Endodermal cell (in vitro differentiated cells): ENCODE measurements around the gene C1orf174. TPM values are rescaled to one million over a fixed set of nuclear protein-coding genes. Genes with fewer than 3 reads are reported as not detected.

Source experiments
- DNase-seq: peaks from one replicate; pipeline ENCODE4 v3.0.0-alpha.2; 2017
- H3K27ac ChIP-seq: 2 replicates; pipeline ENCODE4 v1.5.1; 2013; ENCODE audit warnings: mild to moderate bottlenecking, low read depth, low read length, moderate library complexity
- H3K27me3 ChIP-seq: 2 replicates; pipeline ENCODE4 v1.6.1; 2013; ENCODE audit warnings: mild to moderate bottlenecking, low read length, moderate library complexity; ENCODE audit not compliant: insufficient read depth, control insufficient read depth, poor library complexity, severe bottlenecking
- H3K36me3 ChIP-seq: 2 replicates; pipeline ENCODE4 v1.7.0; 2013; ENCODE audit warnings: mild to moderate bottlenecking, low read length, moderate library complexity; ENCODE audit not compliant: control insufficient read depth, insufficient read depth
- H3K4me1 ChIP-seq: one replicate; pipeline ENCODE4 v1.7.0; 2013; ENCODE audit warnings: low read length; ENCODE audit not compliant: control insufficient read depth, insufficient read depth
- H3K4me3 ChIP-seq: 2 replicates; pipeline ENCODE4 v1.5.1; 2013; ENCODE audit warnings: mild to moderate bottlenecking, low read length, moderate library complexity
- H3K9ac ChIP-seq: 2 replicates; pipeline ENCODE4 v1.6.1; 2013; ENCODE audit warnings: mild to moderate bottlenecking, low read length, moderate library complexity; ENCODE audit not compliant: poor library complexity, severe bottlenecking; ENCODE audit errors: extremely low read depth
- H3K9me3 ChIP-seq: 2 replicates; pipeline ENCODE4 v1.6.1; 2013; ENCODE audit warnings: mild to moderate bottlenecking, low read length, moderate library complexity; ENCODE audit not compliant: control insufficient read depth
- H3K27ac Mint-ChIP-seq: 2 replicates; pipeline ENCODE4 v1.8.0; 2020; ENCODE audit warnings: mixed read lengths
- H3K27me3 Mint-ChIP-seq: 2 replicates; pipeline ENCODE4 v1.8.0; 2021; ENCODE audit warnings: mild to moderate bottlenecking, mixed read lengths; ENCODE audit not compliant: insufficient read depth
- H3K36me3 Mint-ChIP-seq: 2 replicates; pipeline ENCODE4 v1.8.0; 2020; ENCODE audit warnings: low read depth, mixed read lengths
- H3K4me1 Mint-ChIP-seq: 2 replicates; pipeline ENCODE4 v1.8.0; 2020; ENCODE audit warnings: mixed read lengths
- H3K4me3 Mint-ChIP-seq: 2 replicates; pipeline ENCODE4 v1.8.0; 2020; ENCODE audit warnings: mild to moderate bottlenecking, moderate library complexity, mixed read lengths
- H3K9me3 Mint-ChIP-seq: 2 replicates; pipeline ENCODE4 v1.8.0; 2020; ENCODE audit warnings: mild to moderate bottlenecking, mixed read lengths
- CTCF ChIP-seq: fragments of 200-600 bp; sonication (generic); conservative IDR thresholded peaks from 2 replicates; pipeline ENCODE4 v1.5.0; 2021; ENCODE audit warnings: antibody characterized with exemption, mild to moderate bottlenecking
- WGBS, 2 experiments: methylation state at CpG; one replicate each; pipeline versions ENCODE4 v1.1.5 to v1.1.7; 2013; ENCODE audit warnings: missing lambda C conversion rate in 2 of 2, mixed read lengths in 1 of 2; ENCODE audit not compliant: insufficient coverage in 1 of 2, insufficient read length in 1 of 2; 5-methylcytosine and 5-hydroxymethylcytosine counted together
- total RNA-seq, 2 donors: library from RNA; stranded (reverse); fragmentation: NEBNext Ultra II Directional in 1 of 2; extraction: Animal tissue kit (Norgen Biotek cat#: 25700) in 1 of 2; gene quantifications; 2 replicates in 1 of 2; 3 replicates in 1 of 2; pipeline ENCODE4 v1.2.1, GENCODE V29; 2021

The C1orf174 gene
- total RNA-seq, 2 donors from 2014 or later: 28.4 to 38.4 TPM

DNA sequence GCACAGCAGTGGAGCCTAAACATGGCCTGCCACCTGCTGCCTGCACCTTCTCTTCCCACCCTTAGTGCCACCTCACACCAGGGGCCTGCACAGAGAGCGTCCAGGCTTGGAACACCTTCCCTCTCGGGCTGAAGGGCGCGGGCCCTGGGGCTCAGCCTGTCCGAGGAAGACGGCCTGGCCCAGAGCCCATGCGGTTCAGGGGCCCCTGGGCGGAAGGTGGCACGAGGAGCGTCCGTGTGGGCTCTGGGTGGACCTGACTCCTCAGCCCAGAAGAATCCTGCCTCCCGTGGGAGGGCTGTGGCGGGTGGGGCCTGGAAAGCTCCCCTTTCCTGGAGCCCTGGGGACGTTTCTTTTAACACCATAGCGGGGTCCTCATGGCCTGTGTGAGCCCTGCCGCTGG lies 23.4 kb downstream of the C1orf174 start:
- no peak for DNase-seq
- Histone ChIP-seq H3K36me3 (peaks cover 21% of the 10 kb centered on the region), H3K9ac (no peak overlapping the region), H3K27ac (no peak overlapping the region), H3K27me3 (no peaks in the 10 kb centered on the region), H3K9me3 (peaks cover 16% of the 10 kb centered on the region), H3K4me1 (no peaks in the 10 kb centered on the region), H3K4me3 (no peak overlapping the region)
- peaks cover 57% of the 10 kb centered on the region for H3K36me3 Mint-ChIP-seq
- H3K4me3 Mint-ChIP-seq: no peak overlapping the region
- TF ChIP-seq CTCF: no peak
- 90 to 94% methylated on average over 10 to 16 of the region's 16 CpGs for WGBS, 2 experiments
- peaks cover 21% of the 10 kb centered on the region for H3K9me3 Mint-ChIP-seq
- H3K27me3 Mint-ChIP-seq: no peaks in the 10 kb centered on the region
- H3K27ac Mint-ChIP-seq: no peak overlapping the region
- H3K4me1 Mint-ChIP-seq: no peaks in the 10 kb centered on the region

DNA sequence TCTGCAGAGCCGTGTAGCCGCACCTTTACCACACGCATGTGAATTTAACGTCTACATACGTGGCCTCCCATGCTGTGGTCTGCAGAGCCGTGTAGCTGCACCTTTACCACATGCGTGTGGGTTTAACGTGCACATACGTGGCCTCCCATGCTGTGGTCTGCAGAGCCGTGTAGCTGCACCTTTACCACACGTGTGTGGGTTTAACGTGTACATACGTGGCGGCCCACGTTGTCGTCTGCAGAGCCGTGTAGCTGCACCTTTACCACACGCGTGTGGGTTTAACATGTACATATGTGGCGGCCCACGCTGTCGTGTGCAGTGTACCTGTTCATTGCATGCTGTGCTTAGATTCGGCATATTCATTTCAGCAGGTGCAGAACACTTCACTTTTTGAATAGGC lies 25.3 kb downstream of the C1orf174 start:
- TF ChIP-seq CTCF: no peak
- H3K27me3 ChIP-seq: no peaks in the 10 kb centered on the region
- no peak overlapping the region for H3K4me3 Mint-ChIP-seq
- H3K36me3 ChIP-seq: peaks cover 20% of the 10 kb centered on the region
- no peaks in the 10 kb centered on the region for H3K4me1 Mint-ChIP-seq
- DNase-seq: no peak
- WGBS, 2 experiments: 92 to 93% methylated on average over 23 of the region's 23 CpGs
- no peaks in the 10 kb centered on the region for H3K4me1 ChIP-seq
- no peak overlapping the region for H3K27ac ChIP-seq
- H3K9me3 ChIP-seq: peaks cover 15% of the 10 kb centered on the region
- no peaks in the 10 kb centered on the region for H3K27me3 Mint-ChIP-seq
- H3K36me3 Mint-ChIP-seq: peaks cover 62% of the 10 kb centered on the region
- H3K4me3 ChIP-seq: no peak overlapping the region
- peaks cover 19% of the 10 kb centered on the region for H3K9me3 Mint-ChIP-seq
- H3K9ac ChIP-seq: no peak overlapping the region
- H3K27ac Mint-ChIP-seq: no peak overlapping the region

GRCh38 chr1:3872546-3872945 lies 27.5 kb downstream of the C1orf174 start:
- Histone ChIP-seq H3K4me1 (no peaks in the 10 kb centered on the region), H3K9me3 (no peaks in the 10 kb centered on the region), H3K36me3 (peaks cover 8% of the 10 kb centered on the region), H3K27me3 (no peaks in the 10 kb centered on the region), H3K4me3 (no peak overlapping the region), H3K27ac (no peak overlapping the region), H3K9ac (no peak overlapping the region)
- DNase-seq: no peak
- Mint-ChIP-seq H3K27ac (no peak overlapping the region), H3K4me1 (no peaks in the 10 kb centered on the region), H3K27me3 (no peaks in the 10 kb centered on the region), H3K4me3 (no peak overlapping the region), H3K9me3 (peaks cover 5% of the 10 kb centered on the region), H3K36me3 (peaks cover 53% of the 10 kb centered on the region)
- no peak for TF ChIP-seq CTCF
- 89 to 97% methylated on average over 4 to 8 of the region's 8 CpGs for WGBS, 2 experiments
